ENCODE data around the gene RNF149. TPM values are rescaled to one million over a fixed set of nuclear protein-coding genes. Genes with fewer than 3 reads are reported as not detected.

The RNF149 gene
- polyA plus RNA-seq, 1 experiment = 18.8 TPM

- ChIA-PET POLR2A (no interaction called here), CTCF (no interaction called here)
- no peak overlapping the region for H3K27ac ChIP-seq (ENCODE audit: low read depth, low read length)
- no peak for TF ChIP-seq CTCF (IDR thresholded peaks at IDR 0.05; ENCODE audit: low read depth, low read length)
- no peaks in the 10 kb centered on the region for H3K27me3 ChIP-seq (ENCODE audit: control insufficient read depth, insufficient read depth, low read length)
- H3K4me3 ChIP-seq (ENCODE audit: low read depth, low read length) = no peak overlapping the region
- DNase-seq (ENCODE audit: low read depth, low spot score) = no peak
- H3K9me3 ChIP-seq (ENCODE audit: control insufficient read depth, insufficient read depth, low read length) = no peaks in the 10 kb centered on the region
Observed at GRCh38 chr2:101267671-101268656, 40.5 kb downstream of the RNF149 start.

GRCh38 chr2:101265893-101266499, 42.5 kb downstream of the RNF149 start:
- Histone ChIP-seq H3K27me3 (ENCODE audit: control insufficient read depth, insufficient read depth, low read length) (no peaks in the 10 kb centered on the region), H3K9me3 (ENCODE audit: control insufficient read depth, insufficient read depth, low read length) (no peaks in the 10 kb centered on the region), H3K27ac (ENCODE audit: low read depth, low read length) (no peak overlapping the region), H3K4me3 (ENCODE audit: low read depth, low read length) (no peak overlapping the region)
- no peak for DNase-seq (ENCODE audit: low read depth, low spot score)
- no peak for TF ChIP-seq CTCF (IDR thresholded peaks at IDR 0.05; ENCODE audit: low read depth, low read length)
- ChIA-PET POLR2A (no interaction called here), CTCF (interaction anchor here (0.6 to 1.3 kb wide), 3 partner anchors 229 to 611 kb away, joined by 3 to 4 read pairs (median 4); no protein-coding TSS in a partner anchor)

- POLR2A ChIA-PET = no interaction called here
- no peak for DNase-seq (ENCODE audit: low read depth, low spot score)
- TF ChIP-seq CTCF (IDR thresholded peaks at IDR 0.05; ENCODE audit: low read depth, low read length) = no peak
- Histone ChIP-seq H3K9me3 (ENCODE audit: control insufficient read depth, insufficient read depth, low read length) (no peaks in the 10 kb centered on the region), H3K27ac (ENCODE audit: low read depth, low read length) (no peak overlapping the region), H3K27me3 (ENCODE audit: control insufficient read depth, insufficient read depth, low read length) (no peaks in the 10 kb centered on the region), H3K4me3 (ENCODE audit: low read depth, low read length) (no peak overlapping the region)
- CTCF ChIA-PET = no interaction called here
Observed at GRCh38 chr2:101264360-101264939, 44.1 kb downstream of the RNF149 start.

GRCh38 chr2:101263377-101263800, 45.1 kb downstream of the RNF149 start:
- no peak for DNase-seq (ENCODE audit: low read depth, low spot score)
- Histone ChIP-seq H3K9me3 (ENCODE audit: control insufficient read depth, insufficient read depth, low read length) (peaks cover 3% of the 10 kb centered on the region; the same call in 1 of the 2 replicates), H3K27ac (ENCODE audit: low read depth, low read length) (no peak overlapping the region), H3K4me3 (ENCODE audit: low read depth, low read length) (no peak overlapping the region), H3K27me3 (ENCODE audit: control insufficient read depth, insufficient read depth, low read length) (no peaks in the 10 kb centered on the region)
- no peak for TF ChIP-seq CTCF (IDR thresholded peaks at IDR 0.05; ENCODE audit: low read depth, low read length)
- CTCF ChIA-PET = interaction anchor here (0.7 kb wide), 1 partner anchor 76 kb away, joined by 5 read pairs; no protein-coding TSS in a partner anchor
- POLR2A ChIA-PET = no interaction called here
